Mesodermal cell (in vitro differentiated cells): Measurements from ENCODE around the gene MAFF.
"Not testable (repeated sequence)": the region's sequence is repeated elsewhere in the genome, so short reads cannot be mapped to it uniquely, and the experiment has no call there.

ENCODE experiments used
- H3K27ac ChIP-seq: 2 replicates; pipeline ENCODE4 v1.7.0; 2013; ENCODE audit warnings: mild to moderate bottlenecking, low read depth, low read length, moderate library complexity; ENCODE audit not compliant: severe bottlenecking
- H3K36me3 ChIP-seq: 2 replicates; pipeline ENCODE4 v1.7.1; 2013; ENCODE audit warnings: mild to moderate bottlenecking, low read length, moderate library complexity; ENCODE audit not compliant: control insufficient read depth, insufficient read depth
- H3K4me1 ChIP-seq: one replicate; pipeline ENCODE4 v1.7.1; 2013; ENCODE audit warnings: mild to moderate bottlenecking, low read length; ENCODE audit not compliant: insufficient read depth, control insufficient read depth, poor library complexity, severe bottlenecking
- H3K4me3 ChIP-seq: 2 replicates; pipeline ENCODE4 v1.7.0; 2013; ENCODE audit warnings: low read length, control low read depth, mild to moderate bottlenecking; ENCODE audit not compliant: insufficient read depth, poor library complexity, severe bottlenecking; ENCODE audit errors: extremely low read depth
- H3K9me3 ChIP-seq: 2 replicates; pipeline ENCODE4 v1.7.1; 2013; ENCODE audit warnings: mild to moderate bottlenecking, low read length, moderate library complexity; ENCODE audit not compliant: control insufficient read depth
- WGBS, 2 experiments: methylation state at CpG; one replicate each; pipeline ENCODE4 v1.1.5; 2013; ENCODE audit warnings: missing lambda C conversion rate in 2 of 2; ENCODE audit not compliant: insufficient coverage in 2 of 2; 5-methylcytosine and 5-hydroxymethylcytosine counted together

MAFF gene

DNA sequence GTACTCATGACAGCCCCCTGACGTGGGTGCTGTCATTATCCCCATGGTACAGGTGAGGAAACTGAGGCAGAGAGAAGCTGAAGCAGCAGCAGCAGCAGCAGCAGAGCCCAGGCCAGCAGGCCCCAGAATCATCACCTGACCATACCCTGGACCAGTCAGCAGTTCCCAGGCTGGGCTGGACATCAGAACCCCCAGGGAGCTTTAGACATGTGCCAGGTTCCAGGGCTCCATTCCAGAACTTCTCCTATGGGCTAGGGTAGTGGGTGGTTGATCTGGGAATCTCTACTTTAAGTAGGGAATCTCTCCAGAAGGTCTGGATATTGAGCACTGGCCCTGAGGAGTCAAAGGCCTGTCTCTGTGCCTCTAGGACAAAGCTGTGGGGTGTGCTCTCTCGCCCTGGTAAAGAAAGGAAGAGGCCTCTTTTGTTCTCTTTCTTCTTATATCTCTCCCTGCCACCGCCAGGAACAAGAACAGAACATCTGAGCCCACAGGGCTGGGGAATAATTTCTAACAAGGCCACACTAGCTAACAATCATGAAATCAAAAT is 26.6 kb downstream of the MAFF start:
- peaks cover 90% of the 10 kb centered on the region for H3K36me3 ChIP-seq
- H3K27ac ChIP-seq: peak overlapping the region; percentile 48
- peaks cover 8% of the 10 kb centered on the region for H3K4me1 ChIP-seq
- H3K4me3 ChIP-seq: no peak overlapping the region
- H3K9me3 ChIP-seq: no peaks in the 10 kb centered on the region
- WGBS, 2 experiments: 96 to 100% methylated on average over 2 to 3 of the region's 3 CpGs

GRCh38 chr22:38228873-38229740 is 27.3 kb downstream of the MAFF start:
- WGBS, 2 experiments: 87 to 95% methylated on average over 8 to 11 of the region's 14 CpGs
- H3K9me3 ChIP-seq: no peaks in the 10 kb centered on the region
- peaks cover 8% of the 10 kb centered on the region for H3K4me1 ChIP-seq
- peaks cover 88% of the 10 kb centered on the region for H3K36me3 ChIP-seq
- peak overlapping the region; percentile 48 for H3K27ac ChIP-seq
- no peak overlapping the region for H3K4me3 ChIP-seq

GRCh38 chr22:38230108-38230825 is 28.5 kb downstream of the MAFF start:
- WGBS, 2 experiments: 88 to 91% methylated on average over 10 to 14 of the region's 15 CpGs
- H3K27ac ChIP-seq: no peak overlapping the region
- peaks cover 87% of the 10 kb centered on the region for H3K36me3 ChIP-seq

DNA sequence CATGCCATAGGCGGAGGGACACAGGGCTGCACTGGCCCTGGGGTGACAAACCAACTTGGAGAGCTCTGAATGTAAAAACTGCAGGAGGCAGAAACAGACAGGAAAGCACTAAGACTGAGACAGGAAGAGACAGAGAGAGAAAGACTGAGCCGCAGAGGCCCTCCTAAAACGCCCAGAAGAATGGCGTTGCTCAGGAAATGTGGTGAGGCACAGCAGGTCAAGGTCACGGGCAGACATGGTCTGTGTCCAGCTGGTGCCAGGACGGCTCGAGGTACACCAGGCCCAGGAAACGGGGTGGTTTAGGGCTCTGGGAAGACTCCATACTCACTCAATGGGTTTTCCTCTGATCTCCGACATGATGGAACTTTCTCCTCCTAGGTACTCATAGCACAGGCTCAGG is 29.1 kb downstream of the MAFF start:
- H3K36me3 ChIP-seq: peaks cover 87% of the 10 kb centered on the region
- H3K9me3 ChIP-seq: no peaks in the 10 kb centered on the region
- H3K4me1 ChIP-seq: peaks cover 8% of the 10 kb centered on the region
- H3K4me3 ChIP-seq: no peak overlapping the region
- WGBS, 2 experiments: 91 to 98% methylated on average over 7 to 9 of the region's 9 CpGs
- peak overlapping the region; percentile 45 for H3K27ac ChIP-seq

More at GRCh38 chr22:38230108-38230825, 28.5 kb downstream of the MAFF start:
- Histone ChIP-seq H3K4me1 (peaks cover 8% of the 10 kb centered on the region), H3K9me3 (no peaks in the 10 kb centered on the region), H3K4me3 (no peak overlapping the region)

DNA sequence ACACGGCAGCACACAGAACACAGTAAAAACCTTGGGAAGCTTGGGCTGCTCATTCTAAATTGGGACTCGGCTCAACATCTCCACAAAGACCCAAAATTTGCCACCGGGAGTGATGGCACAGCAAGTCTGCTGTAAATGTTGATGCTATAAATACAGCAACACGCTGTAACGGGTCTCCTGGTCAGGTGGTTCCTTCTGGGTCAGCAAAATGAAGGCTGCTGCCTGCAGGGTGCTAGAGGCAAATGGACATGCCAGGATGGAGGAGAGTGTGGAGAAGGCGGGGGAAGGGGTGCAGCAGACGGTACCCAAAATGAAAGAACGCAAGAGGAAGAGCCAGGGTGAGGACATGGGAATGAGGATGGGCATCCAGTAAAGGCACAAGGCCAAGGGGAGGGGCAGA is 30.4 kb downstream of the MAFF start:
- Histone ChIP-seq H3K36me3 (peaks cover 93% of the 10 kb centered on the region), H3K4me1 (peaks cover 8% of the 10 kb centered on the region), H3K4me3 (no peak overlapping the region), H3K9me3 (no peaks in the 10 kb centered on the region), H3K27ac (no peak overlapping the region)
- 100% methylated on average over 4 to 7 of the region's 8 CpGs for WGBS, 2 experiments

DNA sequence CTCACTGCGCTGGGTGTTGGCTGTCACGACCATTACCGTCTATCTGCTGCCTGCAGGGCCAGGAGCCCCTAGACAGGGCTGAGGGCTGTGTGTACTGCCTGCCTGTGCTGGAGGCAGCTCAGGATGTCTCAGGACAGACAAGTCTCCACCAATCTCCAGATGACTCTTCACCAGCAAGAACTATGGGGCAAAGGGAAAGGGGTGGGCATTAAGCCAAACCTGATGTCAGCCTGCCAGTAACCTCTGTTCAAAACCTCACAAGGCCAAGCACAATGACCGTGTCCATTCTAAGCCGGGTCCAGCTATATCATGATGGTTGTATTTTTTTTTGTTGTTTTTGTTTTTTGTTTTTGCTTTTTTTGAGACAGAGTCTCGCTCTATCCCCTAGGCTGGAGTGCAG is 31.6 kb downstream of the MAFF start:
- WGBS, 2 experiments: 85 to 95% methylated on average over 4 of the region's 6 CpGs
- H3K36me3 ChIP-seq: peaks cover 89% of the 10 kb centered on the region
- H3K27ac ChIP-seq: no peak overlapping the region

DNA sequence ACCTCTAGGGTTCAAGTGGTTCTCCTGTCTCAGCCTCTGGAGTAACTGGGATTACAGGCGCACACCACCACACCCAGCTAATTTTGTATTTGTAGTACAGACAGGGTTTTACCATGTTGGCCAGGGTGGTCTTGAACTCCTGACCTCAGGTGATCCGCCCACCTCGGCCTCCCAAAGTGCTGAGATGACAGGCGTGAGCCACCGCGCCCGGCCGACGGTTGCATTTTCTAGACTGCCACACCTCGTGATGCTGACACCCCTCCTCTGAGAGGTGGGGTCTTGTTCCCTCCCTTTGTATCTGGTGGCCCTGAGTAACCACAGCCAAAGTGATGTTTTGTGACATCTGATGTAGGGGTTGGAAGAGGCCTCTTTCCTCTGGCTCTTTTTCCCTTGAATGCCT is 32.1 kb downstream of the MAFF start:
- not testable (repeated sequence) for H3K4me1 ChIP-seq, H3K4me3 ChIP-seq, H3K9me3 ChIP-seq, H3K27ac ChIP-seq
- peaks cover 89% of the 10 kb centered on the region for H3K36me3 ChIP-seq
- WGBS, 2 experiments: 90 to 95% methylated on average over 9 to 10 of the region's 10 CpGs

More for the DNA sequence above, 31.6 kb downstream of the MAFF start:
- Histone ChIP-seq H3K4me3 (no peak overlapping the region), H3K4me1 (peaks cover 8% of the 10 kb centered on the region), H3K9me3 (no peaks in the 10 kb centered on the region)

DNA sequence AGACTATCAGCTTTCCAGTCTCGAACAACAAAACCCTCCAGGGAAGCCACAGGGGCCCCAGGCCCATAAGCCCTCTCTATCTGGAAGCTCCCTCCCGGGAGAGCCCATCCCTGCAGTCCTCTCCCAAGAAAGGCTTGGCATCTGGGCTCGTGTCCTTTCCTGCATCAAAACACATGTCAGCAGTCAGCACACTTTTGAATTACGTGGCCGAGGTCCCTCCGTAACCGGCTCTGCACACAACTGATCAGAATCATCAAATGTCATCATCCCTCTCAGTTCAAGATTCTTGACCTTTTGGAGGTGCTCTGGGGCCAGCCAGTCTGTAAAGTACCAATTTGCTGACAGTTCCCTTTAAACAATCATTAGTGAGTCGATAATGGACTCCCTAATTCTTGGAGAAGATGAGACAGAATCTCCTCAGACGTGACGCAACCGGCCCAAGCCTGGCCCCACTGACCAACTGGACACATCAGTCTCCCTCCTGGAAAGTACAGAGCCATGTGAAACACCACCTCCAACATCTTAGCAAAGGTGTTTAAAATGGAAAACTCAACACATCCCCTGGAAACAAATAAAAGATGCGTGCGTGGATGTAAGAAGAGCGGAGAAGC is 33.6 kb downstream of the MAFF start:
- Histone ChIP-seq H3K9me3 (no peaks in the 10 kb centered on the region), H3K36me3 (peaks cover 84% of the 10 kb centered on the region), H3K4me1 (peaks cover 18% of the 10 kb centered on the region), H3K27ac (no peak overlapping the region), H3K4me3 (no peak overlapping the region)
- 94 to 96% methylated on average over 10 to 13 of the region's 14 CpGs for WGBS, 2 experiments

DNA sequence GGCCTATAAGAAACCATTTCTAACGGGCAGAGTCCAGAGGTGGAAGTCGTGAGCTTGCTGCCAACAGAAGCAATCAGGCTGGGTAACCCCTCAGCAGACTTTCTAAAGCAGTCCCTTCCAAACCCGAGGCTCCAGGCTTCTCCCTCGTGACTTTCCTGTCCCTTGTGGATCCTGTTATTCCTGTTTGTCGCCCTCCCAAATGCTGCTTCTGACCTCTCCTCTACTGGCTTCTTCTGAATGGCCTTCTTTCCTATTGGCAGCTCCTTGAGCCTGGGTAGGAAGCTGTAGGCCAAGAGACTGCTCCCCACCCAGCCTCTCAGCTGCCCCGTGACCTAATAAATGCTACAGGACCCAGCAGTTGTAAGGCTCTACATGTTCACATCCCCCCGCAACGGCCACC is 35.0 kb downstream of the MAFF start:
- Histone ChIP-seq H3K27ac (no peak overlapping the region), H3K4me3 (no peak overlapping the region), H3K9me3 (no peaks in the 10 kb centered on the region), H3K4me1 (peaks cover 19% of the 10 kb centered on the region), H3K36me3 (peaks cover 70% of the 10 kb centered on the region)
- 90 to 96% methylated on average over 6 to 7 of the region's 8 CpGs for WGBS, 2 experiments

DNA sequence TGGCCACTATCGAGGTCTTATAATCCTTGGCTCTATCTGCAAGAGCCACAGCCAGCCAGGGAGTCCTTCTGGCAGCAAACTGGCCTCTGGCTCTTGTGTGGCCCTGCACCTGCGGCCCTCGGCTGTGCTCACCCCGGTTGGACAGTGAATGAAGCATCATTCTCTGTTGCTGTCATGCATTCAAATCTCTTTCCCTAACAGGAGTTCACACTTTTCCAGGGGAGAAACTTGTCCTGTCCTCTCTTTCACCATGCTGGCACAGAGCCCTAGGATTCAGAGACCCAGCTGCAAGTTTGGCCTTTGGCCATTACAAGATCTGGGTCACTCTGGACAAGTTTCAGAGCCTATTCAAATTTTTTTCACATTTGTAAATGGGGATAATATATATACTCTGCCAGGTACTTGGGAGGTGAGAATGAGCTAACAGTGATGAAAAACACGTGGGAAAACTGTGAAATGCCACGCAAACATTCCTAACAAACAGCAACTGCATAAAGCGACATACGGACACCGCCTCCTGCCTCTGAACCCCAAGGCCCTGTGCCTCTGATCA is 36.8 kb downstream of the MAFF start:
- peaks cover 25% of the 10 kb centered on the region for H3K4me1 ChIP-seq
- 95 to 100% methylated on average over 6 of the region's 9 CpGs for WGBS, 2 experiments
- no peak overlapping the region for H3K4me3 ChIP-seq
- H3K27ac ChIP-seq: peak overlapping the region; percentile 90
- peaks cover 57% of the 10 kb centered on the region for H3K36me3 ChIP-seq
- H3K9me3 ChIP-seq: no peaks in the 10 kb centered on the region
